ENCODE measurements around the gene LAMP2. TPM values are rescaled to one million over a fixed set of nuclear protein-coding genes. Genes with fewer than 3 reads are reported as not detected.

The LAMP2 gene
- total and polyA plus RNA-seq, 2 of the 8 experiments (the other 6 are each of a cell fraction or from before 2014, with no cell fraction given): 21.2 to 29.9 TPM

- TF ChIP-seq MAX (IDR thresholded peaks at IDR 0.05) (peak; percentile 78), USF2 (IDR thresholded peaks at IDR 0.05; ENCODE audit: low read length) (no peak; the same call in 1 of the 2 replicates), TAF1 (IDR thresholded peaks at IDR 0.05; ENCODE audit: low read depth, low read length) (peak; percentile 63; the same call in 1 of the 2 replicates), KDM5A (IDR thresholded peaks at IDR 0.05; ENCODE audit: low read length) (no peak), CREB1 (IDR thresholded peaks at IDR 0.05) (no peak), RAD21 (IDR thresholded peaks at IDR 0.05 in 1 of 2, conservative IDR thresholded peaks at IDR 0.05 in 1 of 2; ENCODE audit: low read depth in 2 of 2, low read length in 2 of 2) (peak in 1 of 2 experiments; percentile 18; a peak in 1 of 4 replicates), BACH1 (IDR thresholded peaks at IDR 0.05; ENCODE audit: low read length) (peak; percentile 66; the same call in 1 of the 2 replicates), TBP (IDR thresholded peaks at IDR 0.05; ENCODE audit: low read depth, low read length) (peak; percentile 23; the same call in 1 of the 2 replicates), CTCF (IDR thresholded peaks at IDR 0.05; ENCODE audit: control extremely low read depth in 1 of 3, insufficient read depth in 1 of 3, low read depth in 1 of 3, low read length in 3 of 3) (peak; percentile 6 to 58 (median 53)), KDM1A (IDR thresholded peaks at IDR 0.05; ENCODE audit: borderline replicate concordance, low read length) (no peak), E2F6 (IDR thresholded peaks at IDR 0.05) (peak; percentile 86), EP300 (IDR thresholded peaks at IDR 0.05; ENCODE audit: borderline replicate concordance in 1 of 2, low read depth in 2 of 2, low read length in 2 of 2) (no peak)
Observed at GRCh38 chrX:120485638-120486520, 16.8 kb upstream of the LAMP2 start (continued).
